GM12878 (cell line): ENCODE results near the gene CDCA3. TPM values are rescaled to one million over a fixed set of nuclear protein-coding genes. Genes with fewer than 3 reads are reported as not detected.
A peak's percentile ranks its signal among the peaks of the same experiment; 100 is the strongest.

Experiments used
- ATAC-seq: fragments of 200-7000 bp; cut with Tn5 transposase; 3 replicates; pipeline ENCODE4 v1.9.1; 2020; ENCODE audit warnings: mild to moderate bottlenecking, moderate library complexity
- BruUV-seq: library from RNA; stranded (reverse); fragments of 400-500 nt; replicated peaks from 2 replicates; lab custom pipeline; 2021; lab: Mats Ljungman, UMichigan
- CTCF ChIA-PET: fragments of 300-600 bp; sonication (Branson Sonifier 250); formaldehyde crosslinking; extraction: SDS; loops from one replicate; lab custom pipeline; 2021; ENCODE audit warnings: inconsistent platforms; lab: Yijun Ruan, JAX
- POLR2A ChIA-PET: fragments of 350-600 bp; formaldehyde crosslinking; extraction: SDS; loops from one replicate; lab custom pipeline; 2021; ENCODE audit warnings: inconsistent platforms; lab: Charles Lee
- RAD21 ChIA-PET: fragments of 300-600 bp; sonication (Branson Sonifier 250); formaldehyde crosslinking; loops from one replicate; lab custom pipeline; 2023; ENCODE audit warnings: antibody characterized with exemption; ENCODE audit not compliant: unreplicated experiment; lab: Charles Lee
- SMC1A ChIA-PET: fragments of 300-600 bp; sonication (Branson Sonifier 250); formaldehyde crosslinking; loops from one replicate; lab custom pipeline; 2023; ENCODE audit not compliant: unreplicated experiment, uncharacterized antibody; lab: Charles Lee
- DNase-seq: peaks from one replicate; pipeline ENCODE4 v3.0.0-alpha.2; 2011; ENCODE audit warnings: low read depth, low spot score
- FAIRE-seq: peaks from 3 replicates; lab custom pipeline; 2011; peaks lifted over from hg19 to GRCh38; lab: Jason Lieb, UNC
- H2AFZ ChIP-seq: 2 replicates; pipeline ENCODE4 v1.6.0; 2011; ENCODE audit warnings: low read depth, low read length, control low read depth; ENCODE audit not compliant: control insufficient read depth
- H3K27ac ChIP-seq: 2 replicates; pipeline ENCODE4 v1.5.1; 2011; ENCODE audit warnings: control low read depth; ENCODE audit not compliant: control insufficient read depth, insufficient read depth
- H3K27me3 ChIP-seq, 2 experiments: replicated peaks in 1 of 2; 2 replicates each; pipeline versions ENCODE4 v1.6.0 to v1.6.1; 2011; ENCODE audit warnings: low read length in 1 of 2; ENCODE audit not compliant: control insufficient read depth in 2 of 2, insufficient read depth in 2 of 2
- H3K36me3 ChIP-seq, 2 experiments: 2 replicates each; pipeline ENCODE4 v1.5.1; 2011; ENCODE audit warnings: low read length in 1 of 2; ENCODE audit not compliant: control insufficient read depth in 2 of 2, insufficient read depth in 2 of 2
- H3K4me1 ChIP-seq: 2 replicates; pipeline ENCODE4 v1.6.1; 2011; ENCODE audit warnings: mild to moderate bottlenecking, low read length, moderate library complexity, mixed read lengths; ENCODE audit not compliant: control insufficient read depth, insufficient read depth
- H3K4me2 ChIP-seq: 2 replicates; pipeline ENCODE4 v1.6.0; 2011; ENCODE audit warnings: control low read depth; ENCODE audit not compliant: control insufficient read depth, insufficient read depth
- H3K4me3 ChIP-seq: fragments of 200-600 bp; sonication (generic); 2 replicates; pipeline ENCODE4 v1.5.1; 2016
- H3K79me2 ChIP-seq: 2 replicates; pipeline ENCODE4 v1.6.0; 2011; ENCODE audit warnings: low read length; ENCODE audit not compliant: control insufficient read depth, insufficient read depth
- H3K9ac ChIP-seq: 2 replicates; pipeline ENCODE4 v1.8.0; 2011; ENCODE audit warnings: low read length, control low read depth, mixed read lengths; ENCODE audit not compliant: control insufficient read depth, insufficient read depth
- H3K9me3 ChIP-seq: replicated peaks from 3 replicates; pipeline ENCODE4 v1.5.1; 2011; ENCODE audit warnings: mild to moderate bottlenecking, low read length; ENCODE audit not compliant: control insufficient read depth, insufficient read depth
- H4K20me1 ChIP-seq: 2 replicates; pipeline ENCODE4 v1.6.0; 2011; ENCODE audit not compliant: control insufficient read depth, insufficient read depth
- ASH2L ChIP-seq: fragments of 300-600, 200-600 bp; sonication (generic); IDR thresholded peaks from 2 replicates; pipeline ENCODE4 v1.6.1; 2017; ENCODE audit warnings: low read depth, mild to moderate bottlenecking, borderline replicate concordance
- EGR1 ChIP-seq, 2 experiments: IDR thresholded peaks; 1 replicate in 1 of 2; 2 replicates in 1 of 2; pipeline ENCODE4 v1.6.1; 2011 to 2012; ENCODE audit warnings: low read depth in 2 of 2, low read length in 2 of 2, borderline replicate concordance in 1 of 2, mild to moderate bottlenecking in 1 of 2, moderate library complexity in 1 of 2
- KLF5 ChIP-seq: fragments of 450-650 bp; IDR thresholded peaks from 2 replicates; pipeline ENCODE4 v1.6.1; 2014; ENCODE audit warnings: mild to moderate bottlenecking; ENCODE audit not compliant: partially characterized antibody
- LARP7 ChIP-seq: fragments of 450-650 bp; IDR thresholded peaks from 2 replicates; pipeline ENCODE4 v1.6.1; 2017; ENCODE audit warnings: mild to moderate bottlenecking
- MEF2B ChIP-seq: fragments of 450-650 bp; IDR thresholded peaks from 2 replicates; pipeline ENCODE4 v1.6.1; 2018; ENCODE audit warnings: mild to moderate bottlenecking, moderate library complexity; ENCODE audit not compliant: partially characterized antibody, poor library complexity, severe bottlenecking
- MTA3 ChIP-seq: IDR thresholded peaks from 2 replicates; pipeline ENCODE4 v1.6.1; 2012; ENCODE audit warnings: low read length, inconsistent platforms, borderline replicate concordance
- POU2F2 ChIP-seq: IDR thresholded peaks from 3 replicates; pipeline ENCODE4 v1.6.1; 2011; ENCODE audit warnings: low read depth, mild to moderate bottlenecking, low read length, borderline replicate concordance
- RELA ChIP-seq: fragments of 450-650 bp; IDR thresholded peaks from 2 replicates; pipeline ENCODE4 v1.8.0; 2014; ENCODE audit warnings: borderline replicate concordance; ENCODE audit not compliant: partially characterized antibody
- TAF1 ChIP-seq: IDR thresholded peaks from 2 replicates; pipeline ENCODE4 v1.6.1; 2011; ENCODE audit warnings: mild to moderate bottlenecking, low read depth, low read length, borderline replicate concordance
- TCF7 ChIP-seq: IDR thresholded peaks from 2 replicates; pipeline ENCODE4 v1.6.1; 2014; ENCODE audit warnings: antibody characterized with exemption, borderline replicate concordance
- ZNF24 ChIP-seq: fragments of 450-650 bp; IDR thresholded peaks from 2 replicates; pipeline ENCODE4 v1.6.1; 2017; ENCODE audit warnings: antibody characterized with exemption, mild to moderate bottlenecking
- ZNF384 ChIP-seq: IDR thresholded peaks from 2 replicates; pipeline ENCODE4 v1.6.1; 2012; ENCODE audit warnings: low read depth, mild to moderate bottlenecking, low read length, improper control_type of control experiment, borderline replicate concordance
- ZZZ3 ChIP-seq: IDR thresholded peaks from 2 replicates; pipeline ENCODE4 v1.6.1; 2011; ENCODE audit warnings: low read depth; ENCODE audit not compliant: control insufficient read depth, insufficient read length
- WGBS: methylation state at CpG from one replicate; pipeline ENCODE4 v1.1.6; 2016; ENCODE audit warnings: low lambda C conversion rate; ENCODE audit not compliant: insufficient replicate concordance, insufficient coverage; ENCODE audit errors: missing lambda C conversion rate; 5-methylcytosine and 5-hydroxymethylcytosine counted together
- in situ Hi-C: fragments of 300-500 bp; cut with MboI; formaldehyde crosslinking; loops from 9 replicates; pipeline ENCODE4 v1.14.3; 2018; ENCODE audit warnings: mixed read lengths
- intact Hi-C: fragments of 100-400 bp; cut with micrococcal nuclease; formaldehyde crosslinking; loops from one replicate; pipeline ENCODE4 v1.14.2; 2022; ENCODE audit not compliant: unreplicated experiment
- polyA plus RNA-seq, 11 experiments: library from polyadenylated mRNA; depleted of rRNA in 4 of 11; unstranded in 6 of 11; stranded (reverse) in 5 of 11; fragments of >200 nt; fragmentation: Nextera tagmentation in 4 of 11; fragmentation: Illumina TruSeq in 1 of 11; extraction: Ambion mirVana in 4 of 11; extraction: Trizol in 1 of 11; gene quantifications; 1 replicate in 1 of 11; 2 replicates in 10 of 11; pipeline versions ENCODE4 v1.2.1 to v1.2.3, GENCODE V29; 2011 to 2016; ENCODE audit warnings: inconsistent platforms in 2 of 11, missing spikeins in 2 of 11, low read depth in 1 of 11
- total RNA-seq, 4 experiments: library from RNA; depleted of rRNA in 3 of 4; stranded (reverse); fragments of >200 nt in 3 of 4; fragmentation: Illumina TruSeq in 1 of 4; extraction: Trizol in 1 of 4; gene quantifications; 2 replicates each; pipeline versions ENCODE4 v1.2.1 to v1.2.3, GENCODE V29; 2013 to 2021
- TF ChIP-seq, protein P1 (sequence below): fragments of 150-350 bp; IDR thresholded peaks from 2 replicates; pipeline ENCODE4 v1.6.1; 2016; ENCODE audit warnings: low read depth, low read length
- TF ChIP-seq, protein P2 (sequence below): fragments of 450-650 bp; IDR thresholded peaks from 2 replicates; pipeline ENCODE4 v1.6.1; 2018; ENCODE audit warnings: borderline replicate concordance, mild to moderate bottlenecking; ENCODE audit not compliant: partially characterized antibody

The CDCA3 gene
- total and polyA plus RNA-seq, 10 of the 15 experiments (the other 5 are each of a cell fraction or from before 2014, with no cell fraction given): 34.5 to 148 (median 97.4) TPM

DNA sequence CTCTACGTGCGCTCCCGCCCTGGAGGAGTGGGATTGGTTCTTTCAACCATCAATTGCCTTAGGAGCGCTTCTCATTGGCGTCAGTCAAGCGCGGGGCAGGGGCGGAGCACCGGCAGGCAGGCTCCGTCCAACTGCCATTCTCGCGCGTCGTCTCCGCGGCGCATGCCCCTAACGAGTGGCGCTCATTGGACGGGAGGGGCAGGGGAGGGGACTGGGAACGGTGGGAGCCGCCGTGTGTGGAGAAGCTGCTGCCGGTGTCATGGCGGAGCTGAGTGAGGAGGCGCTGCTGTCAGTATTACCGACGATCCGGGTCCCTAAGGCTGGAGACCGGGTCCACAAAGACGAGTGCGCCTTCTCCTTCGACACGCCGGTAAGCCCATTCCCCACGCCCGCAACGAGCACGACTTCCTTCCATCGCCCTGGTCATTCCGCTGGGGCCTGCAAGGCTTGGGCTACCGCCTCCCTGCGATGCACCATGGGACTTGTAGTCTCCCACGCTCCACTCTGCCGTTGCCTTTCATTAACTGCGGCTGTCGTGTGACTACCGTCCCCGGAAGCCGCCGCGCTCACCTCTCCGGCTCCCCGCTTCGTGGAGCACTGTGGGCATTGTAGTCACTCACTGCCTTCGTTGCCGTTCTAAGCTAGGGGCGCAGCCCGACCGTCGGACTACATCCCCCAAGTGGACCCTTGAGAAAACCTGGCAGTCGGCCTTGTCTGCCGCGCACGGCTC, 1.0 kb upstream of the CDCA3 start, which contains the start of gene USP5 (continued):
- TF ChIP-seq, protein P1, sequence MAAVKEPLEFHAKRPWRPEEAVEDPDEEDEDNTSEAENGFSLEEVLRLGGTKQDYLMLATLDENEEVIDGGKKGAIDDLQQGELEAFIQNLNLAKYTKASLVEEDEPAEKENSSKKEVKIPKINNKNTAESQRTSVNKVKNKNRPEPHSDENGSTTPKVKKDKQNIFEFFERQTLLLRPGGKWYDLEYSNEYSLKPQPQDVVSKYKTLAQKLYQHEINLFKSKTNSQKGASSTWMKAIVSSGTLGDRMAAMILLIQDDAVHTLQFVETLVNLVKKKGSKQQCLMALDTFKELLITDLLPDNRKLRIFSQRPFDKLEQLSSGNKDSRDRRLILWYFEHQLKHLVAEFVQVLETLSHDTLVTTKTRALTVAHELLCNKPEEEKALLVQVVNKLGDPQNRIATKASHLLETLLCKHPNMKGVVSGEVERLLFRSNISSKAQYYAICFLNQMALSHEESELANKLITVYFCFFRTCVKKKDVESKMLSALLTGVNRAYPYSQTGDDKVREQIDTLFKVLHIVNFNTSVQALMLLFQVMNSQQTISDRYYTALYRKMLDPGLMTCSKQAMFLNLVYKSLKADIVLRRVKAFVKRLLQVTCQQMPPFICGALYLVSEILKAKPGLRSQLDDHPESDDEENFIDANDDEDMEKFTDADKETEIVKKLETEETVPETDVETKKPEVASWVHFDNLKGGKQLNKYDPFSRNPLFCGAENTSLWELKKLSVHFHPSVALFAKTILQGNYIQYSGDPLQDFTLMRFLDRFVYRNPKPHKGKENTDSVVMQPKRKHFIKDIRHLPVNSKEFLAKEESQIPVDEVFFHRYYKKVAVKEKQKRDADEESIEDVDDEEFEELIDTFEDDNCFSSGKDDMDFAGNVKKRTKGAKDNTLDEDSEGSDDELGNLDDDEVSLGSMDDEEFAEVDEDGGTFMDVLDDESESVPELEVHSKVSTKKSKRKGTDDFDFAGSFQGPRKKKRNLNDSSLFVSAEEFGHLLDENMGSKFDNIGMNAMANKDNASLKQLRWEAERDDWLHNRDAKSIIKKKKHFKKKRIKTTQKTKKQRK: peak; percentile 71
- peak; percentile 91; the same call in 1 of the 2 replicates for TF ChIP-seq LARP7
- no peak for TF ChIP-seq ASH2L
- TF ChIP-seq EGR1 (IDR thresholded peaks at IDR 0.05; ENCODE audit: borderline replicate concordance in 1 of 2, low read depth in 2 of 2, low read length in 2 of 2): no peak

DNA sequence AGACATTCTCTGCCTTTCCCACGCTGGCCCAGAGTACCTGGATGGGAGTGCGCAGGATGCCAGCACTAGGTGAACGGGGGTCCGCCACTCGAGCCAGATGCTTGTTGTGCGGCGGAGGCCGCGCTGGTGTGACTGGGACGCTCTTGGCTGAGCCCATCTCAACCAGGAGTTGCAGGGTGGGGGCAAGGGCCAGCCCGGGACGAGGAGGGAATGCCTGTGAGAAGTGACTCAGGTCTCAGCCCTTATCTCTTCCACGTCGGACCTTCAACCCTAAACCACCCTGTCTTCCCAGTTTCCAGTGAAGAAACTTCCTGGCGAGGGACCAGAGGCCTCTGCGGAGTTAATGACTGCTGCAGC, 312 bp downstream of the CDCA3 start:
- RAD21 ChIA-PET: interaction anchor here (0.6 to 5.6 kb wide), 14 partner anchors 8 to 281 kb away, joined by 3 to 42 read pairs (median 5); partner anchors contain the start of genes C12orf57, COPS7A, MLF2 and PTMS
- H3K27ac ChIP-seq: peak overlapping the region; percentile 72
- no peaks in the 10 kb centered on the region for H3K27me3 ChIP-seq
- H4K20me1 ChIP-seq: no peaks in the 10 kb centered on the region
- peaks cover 2 to 15% of the 10 kb centered on the region in 2 experiments for H3K36me3 ChIP-seq
- 39% methylated on average over 16 of the region's 16 CpGs for WGBS
- SMC1A ChIA-PET: interaction anchor here (0.6 to 5.0 kb wide), 10 partner anchors 10 to 406 kb away, joined by 3 to 26 read pairs (median 6); partner anchors contain the start of genes CD27, COPS7A, GNB3 and MLF2
- CTCF ChIA-PET: interaction anchor here (0.9 to 9.9 kb wide), 8 partner anchors 17 to 313 kb away, joined by 3 to 173 read pairs (median 6); partner anchors contain the start of genes COPS7A, MLF2, PTPN6 and SPSB2
- FAIRE-seq (no peak), ATAC-seq (no peak), DNase-seq (no peak)
- POLR2A ChIA-PET: interaction anchor here (0.6 to 8.9 kb wide), 22 partner anchors 9 to 257 kb away, joined by 3 to 84 read pairs (median 6); partner anchors contain the start of genes C12orf57, C1RL, COPS7A and MLF2
- peaks cover 41% of the 10 kb centered on the region for H3K79me2 ChIP-seq
- H3K4me2 ChIP-seq: peak overlapping the region; percentile 96
- BruUV-seq: TSS peak; percentile 81
- peak overlapping the region; percentile 60 for H3K4me3 ChIP-seq
- H2AFZ ChIP-seq: peak overlapping the region; percentile 18; the same call in 1 of the 2 replicates
- in situ Hi-C loops: no loop called here
- intact Hi-C loops: loop anchor here (5.0 kb wide), 1 partner anchor 163 kb away; the partner anchor contains the start of gene ZNF384
- H3K9ac ChIP-seq: peak overlapping the region; percentile 71
- H3K4me1 ChIP-seq: peaks cover 28% of the 10 kb centered on the region
- H3K9me3 ChIP-seq: no peaks in the 10 kb centered on the region
- TF ChIP-seq RELA: no peak
- TF ChIP-seq TCF7: no peak
- TF ChIP-seq, protein P2, sequence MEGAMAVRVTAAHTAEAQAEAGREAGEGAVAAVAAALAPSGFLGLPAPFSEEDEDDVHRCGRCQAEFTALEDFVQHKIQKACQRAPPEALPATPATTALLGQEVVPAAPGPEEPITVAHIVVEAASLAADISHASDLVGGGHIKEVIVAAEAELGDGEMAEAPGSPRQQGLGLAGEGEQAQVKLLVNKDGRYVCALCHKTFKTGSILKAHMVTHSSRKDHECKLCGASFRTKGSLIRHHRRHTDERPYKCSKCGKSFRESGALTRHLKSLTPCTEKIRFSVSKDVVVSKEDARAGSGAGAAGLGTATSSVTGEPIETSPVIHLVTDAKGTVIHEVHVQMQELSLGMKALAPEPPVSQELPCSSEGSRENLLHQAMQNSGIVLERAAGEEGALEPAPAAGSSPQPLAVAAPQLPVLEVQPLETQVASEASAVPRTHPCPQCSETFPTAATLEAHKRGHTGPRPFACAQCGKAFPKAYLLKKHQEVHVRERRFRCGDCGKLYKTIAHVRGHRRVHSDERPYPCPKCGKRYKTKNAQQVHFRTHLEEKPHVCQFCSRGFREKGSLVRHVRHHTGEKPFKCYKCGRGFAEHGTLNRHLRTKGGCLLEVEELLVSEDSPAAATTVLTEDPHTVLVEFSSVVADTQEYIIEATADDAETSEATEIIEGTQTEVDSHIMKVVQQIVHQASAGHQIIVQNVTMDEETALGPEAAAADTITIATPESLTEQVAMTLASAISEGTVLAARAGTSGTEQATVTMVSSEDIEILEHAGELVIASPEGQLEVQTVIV: no peak
- no peak for TF ChIP-seq POU2F2
- no peak for TF ChIP-seq ZZZ3
- TF ChIP-seq ASH2L: no peak
- no peak for TF ChIP-seq MEF2B
- TF ChIP-seq MTA3: no peak
- no peak for TF ChIP-seq TAF1
- no peak for TF ChIP-seq ZNF384
- TF ChIP-seq EGR1 (IDR thresholded peaks at IDR 0.05; ENCODE audit: borderline replicate concordance in 1 of 2, low read depth in 2 of 2, low read length in 2 of 2): no peak
- TF ChIP-seq KLF5: no peak
- no peak for TF ChIP-seq ZNF24
